Thyroid gland (tissue), 4 donors: ENCODE data around the gene P2RY2. TPM values are rescaled to one million over a fixed set of nuclear protein-coding genes. Genes with fewer than 3 reads are reported as not detected.
A peak's percentile ranks its signal among the peaks of the same experiment; 100 is the strongest.

ENCODE experiments used
- DNase-seq, 2 donors: peaks; one replicate each; pipeline ENCODE4 v3.0.0-alpha.2; 2019
- H3K27ac ChIP-seq, 3 donors: fragments of 200-600 bp; sonication (generic); 1 replicate in 2 of 3; 2 replicates in 1 of 3; pipeline ENCODE4 v1.5.1; 2016 to 2019; ENCODE audit warnings: mild to moderate bottlenecking in 1 of 3, moderate library complexity in 1 of 3
- H3K27me3 ChIP-seq: fragments of 200-600 bp; sonication (generic); one replicate; pipeline ENCODE4 v1.5.1; 2019
- H3K36me3 ChIP-seq, 2 donors: fragments of 200-600 bp; sonication (generic); one replicate each; pipeline ENCODE4 v1.5.1; 2016 to 2019
- H3K4me1 ChIP-seq, 2 donors: fragments of 200-600 bp; sonication (generic); one replicate each; pipeline ENCODE4 v1.5.1; 2017 to 2019
- H3K4me3 ChIP-seq, 3 donors: fragments of 200-600 bp; sonication (generic); replicated peaks in 1 of 3; 1 replicate in 2 of 3; 2 replicates in 1 of 3; pipeline ENCODE4 v1.5.1; 2016; ENCODE audit warnings: mild to moderate bottlenecking in 1 of 3
- H3K9me3 ChIP-seq: fragments of 200-600 bp; sonication (generic); one replicate; pipeline ENCODE4 v1.5.1; 2017
- POLR2A ChIP-seq, 2 donors: fragments of 450-650 bp; IDR thresholded peaks; one replicate each; pipeline ENCODE4 v1.6.1; 2017; ENCODE audit warnings: antibody characterized with exemption in 2 of 2, mild to moderate bottlenecking in 2 of 2, moderate library complexity in 1 of 2
- WGBS, 2 donors: methylation state at CpG; one replicate each; pipeline ENCODE4 v1.1.5; 2017; 5-methylcytosine and 5-hydroxymethylcytosine counted together
- intact Hi-C: fragments of 100-400 bp; cut with DNase I; formaldehyde crosslinking; loops from one replicate; pipeline ENCODE4 v1.15.1; 2023
- total RNA-seq, 4 donors: library from RNA; depleted of rRNA; stranded (reverse); fragments of >200 nt; gene quantifications; one replicate each; pipeline ENCODE4 v1.2.3, GENCODE V29; 2016
- TF ChIP-seq, protein P1 (sequence below), 6 experiments: fragments of 200-600 bp in 3 of 6; fragments of 450-650 bp in 3 of 6; sonication (generic) in 3 of 6; IDR thresholded peaks; one replicate each; pipeline ENCODE4 v1.5.1; 2016 to 2019; ENCODE audit warnings: antibody characterized with exemption in 6 of 6, mild to moderate bottlenecking in 2 of 6, inconsistent platforms in 1 of 6, moderate library complexity in 1 of 6

P2RY2 gene
- total RNA-seq, 4 donors from 2014 or later: 29.3 to 38.1 (median 37.7) TPM

DNA sequence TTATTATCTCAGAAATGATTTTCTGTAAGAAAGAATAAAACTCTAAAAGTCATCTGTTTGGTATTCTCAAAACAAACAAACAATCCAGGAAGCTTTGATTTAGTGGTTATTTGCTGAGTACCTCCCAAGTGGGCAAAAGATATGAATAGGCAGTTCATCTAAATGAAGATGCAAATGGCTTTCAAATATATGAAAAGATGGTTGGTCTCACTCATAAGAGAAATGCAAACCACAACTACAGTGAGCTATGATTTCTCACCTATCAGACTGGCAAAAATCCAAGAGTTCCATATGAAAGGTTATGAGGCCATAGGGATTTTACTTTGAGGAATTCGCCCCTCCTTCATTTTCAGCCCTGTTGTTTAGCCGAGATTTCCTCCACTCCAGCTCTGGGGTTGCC, 11.3 kb upstream of the P2RY2 start:
- Histone ChIP-seq H3K27ac (peak overlapping the region in 2 of 3 donors; percentile 32 to 37), H3K4me1 (peaks cover 15 to 17% of the 10 kb centered on the region in 2 donors), H3K4me3 (no peak overlapping the region), H3K36me3 (no peaks in the 10 kb centered on the region), H3K27me3 (no peaks in the 10 kb centered on the region), H3K9me3 (no peaks in the 10 kb centered on the region)
- intact Hi-C loops: no loop called here
- 79 to 83% methylated on average over 2 of the region's 2 CpGs for WGBS, 2 donors
- no peak for DNase-seq
- no peak for TF ChIP-seq POLR2A (IDR thresholded peaks at IDR 0.05)
- TF ChIP-seq, protein P1, sequence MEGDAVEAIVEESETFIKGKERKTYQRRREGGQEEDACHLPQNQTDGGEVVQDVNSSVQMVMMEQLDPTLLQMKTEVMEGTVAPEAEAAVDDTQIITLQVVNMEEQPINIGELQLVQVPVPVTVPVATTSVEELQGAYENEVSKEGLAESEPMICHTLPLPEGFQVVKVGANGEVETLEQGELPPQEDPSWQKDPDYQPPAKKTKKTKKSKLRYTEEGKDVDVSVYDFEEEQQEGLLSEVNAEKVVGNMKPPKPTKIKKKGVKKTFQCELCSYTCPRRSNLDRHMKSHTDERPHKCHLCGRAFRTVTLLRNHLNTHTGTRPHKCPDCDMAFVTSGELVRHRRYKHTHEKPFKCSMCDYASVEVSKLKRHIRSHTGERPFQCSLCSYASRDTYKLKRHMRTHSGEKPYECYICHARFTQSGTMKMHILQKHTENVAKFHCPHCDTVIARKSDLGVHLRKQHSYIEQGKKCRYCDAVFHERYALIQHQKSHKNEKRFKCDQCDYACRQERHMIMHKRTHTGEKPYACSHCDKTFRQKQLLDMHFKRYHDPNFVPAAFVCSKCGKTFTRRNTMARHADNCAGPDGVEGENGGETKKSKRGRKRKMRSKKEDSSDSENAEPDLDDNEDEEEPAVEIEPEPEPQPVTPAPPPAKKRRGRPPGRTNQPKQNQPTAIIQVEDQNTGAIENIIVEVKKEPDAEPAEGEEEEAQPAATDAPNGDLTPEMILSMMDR (IDR thresholded peaks at IDR 0.05): no peak

DNA sequence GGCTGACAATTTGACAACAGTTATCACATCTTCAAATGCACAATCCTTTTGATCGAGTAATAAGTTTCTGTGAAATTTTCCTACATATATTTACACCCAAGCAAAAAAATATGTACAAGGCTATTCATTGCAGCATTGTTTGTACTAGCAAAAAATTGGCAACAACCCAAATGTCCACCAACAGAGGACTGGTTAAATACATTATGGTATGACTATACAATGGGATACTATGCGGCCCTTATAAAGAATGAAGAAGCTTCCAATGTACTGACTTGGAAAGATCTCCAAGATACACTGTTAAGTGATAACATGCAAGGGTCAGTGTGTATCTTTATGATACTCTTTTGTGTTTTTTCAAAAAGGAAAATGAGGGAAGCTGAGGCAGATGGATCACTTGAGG, 8.2 kb upstream of the P2RY2 start:
- Histone ChIP-seq H3K27ac (no peak overlapping the region), H3K36me3 (no peaks in the 10 kb centered on the region), H3K4me1 (peaks cover 7 to 11% of the 10 kb centered on the region in 2 donors), H3K27me3 (no peaks in the 10 kb centered on the region), H3K9me3 (no peaks in the 10 kb centered on the region), H3K4me3 (no peak overlapping the region)
- TF ChIP-seq, protein P1 (IDR thresholded peaks at IDR 0.05): no peak
- no peak for TF ChIP-seq POLR2A (IDR thresholded peaks at IDR 0.05)
- 97% methylated on average over 2 of the region's 2 CpGs for WGBS, 2 donors
- intact Hi-C loops: no loop called here
- DNase-seq: no peak

DNA sequence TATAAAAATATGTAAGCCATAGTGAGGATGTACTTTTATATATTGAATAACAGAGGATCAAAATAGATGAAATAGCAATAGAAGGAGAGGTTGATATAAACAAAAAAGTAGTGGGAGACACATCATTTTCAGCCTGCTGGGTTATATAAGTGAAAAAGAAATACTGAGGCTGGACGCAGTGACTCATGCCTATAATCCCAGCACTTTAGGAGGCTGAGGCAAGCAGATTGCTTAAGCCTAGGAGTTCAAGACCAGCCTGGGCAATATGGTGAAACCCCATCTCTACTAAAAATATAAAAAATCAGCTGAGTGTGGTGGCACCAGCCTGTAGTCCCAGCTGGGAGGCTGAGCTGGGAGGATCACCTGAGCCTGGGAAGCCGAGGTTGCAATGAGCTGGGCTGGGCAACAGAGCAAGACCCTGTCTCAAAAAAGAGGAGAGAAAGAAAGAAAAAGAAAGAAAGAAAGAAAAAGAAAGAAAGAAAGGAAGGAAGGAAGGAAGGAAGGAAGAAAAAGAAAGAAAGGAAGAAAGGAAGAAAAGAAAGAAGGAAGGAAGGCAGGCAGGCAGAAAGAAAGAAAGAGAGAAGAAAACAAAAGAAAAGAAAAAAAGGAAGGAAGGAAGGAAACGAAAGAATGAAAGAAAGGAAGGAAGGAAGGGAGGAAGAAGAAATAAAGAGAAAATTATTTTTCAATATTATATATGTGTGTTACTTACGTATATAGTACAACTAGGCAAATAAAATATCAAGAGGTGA, 7.0 kb upstream of the P2RY2 start:
- WGBS, 2 donors: 92 to 93% methylated on average over 4 of the region's 4 CpGs
- no peak for DNase-seq
- no peak overlapping the region for H3K4me3 ChIP-seq
- TF ChIP-seq, protein P1 (IDR thresholded peaks at IDR 0.05): no peak
- TF ChIP-seq POLR2A (IDR thresholded peaks at IDR 0.05): no peak
- H3K4me1 ChIP-seq: peaks cover 7 to 11% of the 10 kb centered on the region in 2 donors
- intact Hi-C loops: no loop called here
- no peaks in the 10 kb centered on the region for H3K27me3 ChIP-seq
- no peak overlapping the region for H3K27ac ChIP-seq
- no peaks in the 10 kb centered on the region for H3K9me3 ChIP-seq
- H3K36me3 ChIP-seq: no peaks in the 10 kb centered on the region

DNA sequence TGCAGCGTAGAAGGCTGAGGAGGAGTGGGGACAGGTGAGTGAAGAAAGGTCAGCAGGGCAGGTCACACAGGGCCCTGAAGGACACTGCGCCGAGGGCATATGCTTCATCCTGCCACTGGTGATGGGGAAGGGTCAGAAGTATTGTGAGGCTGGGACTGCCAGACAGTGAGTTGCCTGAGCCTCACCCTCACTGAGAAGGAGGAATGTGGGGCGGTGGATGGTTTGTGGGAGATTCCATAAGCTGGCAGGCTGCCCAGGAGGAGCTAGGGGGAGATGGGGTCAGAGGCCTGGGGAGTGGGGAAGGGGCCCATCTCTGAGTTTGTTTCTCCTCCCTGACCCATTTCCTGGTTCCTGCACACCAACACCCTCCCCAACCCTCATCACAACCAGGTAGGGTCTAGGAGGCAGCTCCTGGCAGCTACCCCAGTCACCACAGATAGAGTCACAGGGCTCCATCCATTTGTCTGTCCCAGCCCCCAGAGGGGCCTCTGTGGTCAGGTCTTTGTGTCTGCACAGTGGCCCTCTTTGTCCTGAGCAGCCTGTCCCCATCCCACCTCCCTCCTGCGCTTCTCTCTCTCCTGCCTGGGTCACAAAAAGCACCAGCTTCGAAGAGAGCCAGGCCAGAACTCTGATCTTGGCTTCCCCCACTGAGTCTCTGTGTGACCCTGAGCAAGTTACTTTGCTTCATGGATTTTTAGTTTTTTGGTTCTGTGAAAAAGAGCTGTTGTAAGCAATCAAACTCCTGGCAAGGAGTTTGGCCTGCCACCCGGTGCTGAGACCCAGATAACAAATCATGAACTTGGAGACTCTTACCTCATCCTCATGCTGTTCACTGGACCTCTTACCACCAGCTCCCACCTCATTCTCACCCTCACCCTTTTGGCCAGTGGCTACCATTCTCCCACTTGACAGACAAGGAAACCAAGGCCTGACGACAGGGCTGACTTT, 4.6 kb upstream of the P2RY2 start:
- H3K9me3 ChIP-seq: no peaks in the 10 kb centered on the region
- TF ChIP-seq, protein P1 (IDR thresholded peaks at IDR 0.05): no peak
- TF ChIP-seq POLR2A (IDR thresholded peaks at IDR 0.05): no peak
- no peaks in the 10 kb centered on the region for H3K27me3 ChIP-seq
- WGBS, 2 donors: 77 to 89% methylated on average over 7 to 8 of the region's 8 CpGs
- H3K4me1 ChIP-seq: peaks cover 17% of the 10 kb centered on the region in 2 donors
- no peak overlapping the region for H3K4me3 ChIP-seq
- no peak for DNase-seq
- H3K36me3 ChIP-seq: no peaks in the 10 kb centered on the region
- intact Hi-C loops: no loop called here
- H3K27ac ChIP-seq: peak overlapping the region; percentile 26 to 53 (median 39)
